HG03558 (cell line): ENCODE measurements around the gene KRTAP4-11.
"Not testable (repeated sequence)": the region's sequence is repeated elsewhere in the genome, so short reads cannot be mapped to it uniquely, and the experiment has no call there.

Experiments used
- ATAC-seq: cut with Tn5 transposase; IDR thresholded peaks from one replicate; pipeline ENCODE4 v1.9.1; 2021; ENCODE audit warnings: moderate number of reproducible peaks; ENCODE audit not compliant: unreplicated experiment; ENCODE audit errors: extremely low read depth

Gene KRTAP4-11

DNA sequence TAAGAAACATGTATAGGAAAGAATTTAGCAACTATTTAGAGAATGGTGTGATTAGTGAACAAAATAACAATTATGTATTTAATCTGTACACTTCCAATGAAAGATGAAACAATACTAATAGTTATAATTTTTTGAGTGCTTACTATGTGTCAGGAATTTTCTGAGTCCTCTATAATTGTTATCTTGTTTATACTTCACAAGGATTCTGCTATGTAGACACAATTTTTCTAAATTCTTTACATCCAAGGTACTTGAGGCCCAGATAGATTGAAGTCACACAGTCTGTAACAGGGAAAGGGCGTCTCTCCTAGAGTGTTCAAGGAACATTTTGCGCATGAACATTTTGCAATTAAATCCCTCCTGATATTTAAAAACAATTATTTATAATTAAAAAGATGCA, 6.9 kb upstream of the KRTAP4-11 start:
- no peak for ATAC-seq

DNA sequence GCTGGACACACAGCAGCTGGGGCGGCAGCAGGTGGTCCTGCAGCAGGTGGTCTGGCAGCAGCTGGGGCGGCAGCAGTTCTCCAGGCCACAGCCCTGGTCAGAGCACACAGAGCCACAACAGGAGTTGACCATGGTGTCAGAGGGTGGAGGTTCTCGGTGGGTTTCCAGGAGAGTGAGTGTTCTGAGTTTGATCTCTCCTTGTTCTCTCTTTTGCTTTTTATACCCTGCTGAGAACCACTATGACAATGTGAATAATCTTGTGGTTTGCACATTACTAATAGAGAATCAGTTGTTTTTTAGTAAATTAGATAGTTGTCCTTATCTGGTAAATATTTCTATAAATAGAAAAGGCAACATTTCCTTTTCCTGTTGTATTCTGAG, 5.8 kb upstream of the KRTAP4-11 start, which contains the start of gene KRTAP4-12:
Gene KRTAP4-12 (minus strand): TSS at position 192 of the 381 bp plus-strand sequence. CDS start 60 bp downstream, at position 132.
- ATAC-seq = not testable (repeated sequence)

DNA sequence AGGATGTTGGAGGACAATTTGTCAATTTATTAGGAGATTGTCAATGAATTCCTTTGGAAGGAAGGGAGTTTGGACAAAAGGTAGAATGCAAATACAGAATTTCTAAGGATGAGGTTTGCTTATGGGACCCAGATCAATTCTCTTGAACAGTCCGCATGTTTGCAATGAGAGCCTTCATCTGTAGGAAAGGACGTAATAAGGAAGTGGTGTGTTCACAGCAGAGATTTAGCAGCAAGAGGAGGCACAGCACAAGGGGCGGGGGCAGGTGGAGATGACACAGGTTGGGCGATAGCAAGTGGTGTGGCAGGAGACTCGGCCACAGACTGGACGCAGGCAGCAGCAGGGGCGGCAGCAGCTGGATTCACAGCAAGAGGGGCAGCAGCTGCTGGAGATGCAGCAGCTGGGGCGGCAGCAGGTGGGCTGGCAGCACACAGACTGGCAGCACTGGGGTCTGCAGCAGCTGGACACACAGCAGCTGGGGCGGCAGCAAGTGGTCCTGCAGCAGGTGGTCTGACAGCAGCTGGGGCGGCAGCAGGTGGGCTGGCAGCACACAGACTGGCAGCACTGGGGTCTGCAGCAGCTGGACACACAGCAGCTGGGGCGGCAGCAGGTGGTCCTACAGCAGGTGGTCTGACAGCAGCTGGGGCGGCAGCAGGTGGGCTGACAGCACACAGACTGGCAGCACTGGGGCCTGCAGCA, 5.3 kb upstream of the KRTAP4-11 start:
- not testable (repeated sequence) for ATAC-seq

DNA sequence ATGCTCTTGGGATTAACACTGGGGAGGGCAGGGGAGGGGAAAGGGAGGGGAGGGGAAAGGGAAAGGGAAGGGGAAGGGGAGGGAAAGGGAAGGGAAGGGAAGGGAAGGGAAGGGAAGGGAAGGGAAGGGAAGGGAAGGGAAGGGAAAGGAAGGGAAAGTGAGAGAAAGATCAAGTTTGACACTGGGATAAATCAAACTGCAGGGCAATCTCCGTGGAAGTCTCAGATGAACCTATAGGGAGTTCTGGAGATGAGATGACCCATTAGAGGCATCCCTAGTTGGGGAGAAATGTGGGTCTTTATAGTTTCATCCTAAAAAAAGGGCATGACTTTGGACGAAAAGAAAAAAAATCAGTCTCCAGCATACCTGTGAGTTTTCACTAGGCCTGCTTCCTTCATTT, 3.6 kb upstream of the KRTAP4-11 start:
- ATAC-seq = no peak

DNA sequence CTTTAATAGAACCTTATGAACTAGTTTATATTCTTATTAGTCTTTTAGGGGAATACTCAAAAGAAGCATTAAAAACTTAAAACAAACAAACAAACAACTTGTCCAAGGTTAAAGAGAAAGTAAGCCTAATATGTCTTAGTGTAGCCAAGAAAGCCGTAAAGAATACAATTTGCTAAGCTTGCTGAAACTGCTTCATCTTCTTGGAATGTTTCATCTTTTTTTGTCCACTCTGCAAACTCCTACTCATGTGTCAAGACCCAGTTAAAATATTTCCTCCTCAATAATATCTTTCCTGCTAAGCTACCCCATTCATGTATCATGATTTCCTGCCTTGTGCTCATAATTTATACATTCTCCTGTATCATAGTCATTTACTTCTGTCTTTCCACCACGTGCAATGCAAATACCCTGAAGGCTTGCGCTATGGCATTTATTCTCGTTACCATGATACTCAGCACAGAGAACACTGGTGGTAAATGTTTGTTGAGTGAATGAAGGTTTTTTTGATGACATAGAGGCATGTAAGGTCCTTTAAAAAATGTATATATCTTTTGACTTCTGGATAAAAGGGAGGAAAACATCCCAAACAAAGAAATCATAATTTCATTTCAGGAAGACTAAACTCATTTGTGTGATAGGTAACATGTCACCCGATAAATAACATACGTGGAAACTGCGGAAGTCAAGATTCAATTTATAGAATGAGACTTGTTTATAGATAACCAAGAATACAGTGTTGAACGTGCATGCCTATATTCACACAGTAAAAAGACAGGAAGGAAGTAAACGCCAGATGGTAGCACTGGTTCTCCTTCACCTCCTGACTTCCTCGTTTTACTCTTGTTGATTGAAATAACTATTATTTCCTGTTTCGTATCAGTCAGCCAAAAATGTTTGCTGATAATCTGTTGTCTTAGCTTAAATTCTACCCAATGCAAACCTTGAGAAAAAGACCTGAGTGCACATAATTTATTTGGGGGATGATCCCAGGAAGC, 1.8 kb upstream of the KRTAP4-11 start:
- ATAC-seq = not testable (repeated sequence)

DNA sequence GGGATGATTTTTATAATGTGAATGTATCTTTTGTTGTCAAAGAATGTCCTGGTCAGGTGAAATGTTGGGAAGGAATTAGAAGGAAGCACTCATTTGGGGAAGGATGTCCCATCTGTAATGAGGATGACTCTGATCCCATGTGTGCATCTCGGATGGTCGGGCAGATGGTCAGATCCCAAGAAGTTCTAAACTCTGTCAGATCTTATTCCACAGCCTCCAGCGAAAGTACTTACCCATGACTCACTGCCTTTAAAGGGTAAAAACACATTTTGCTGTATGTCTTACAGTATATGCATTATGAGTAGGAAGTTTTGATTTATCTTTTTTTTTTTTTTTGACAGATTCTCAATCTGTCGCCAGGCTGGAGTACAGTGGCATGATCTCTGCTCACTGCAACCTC, 548 bp upstream of the KRTAP4-11 start:
- no peak for ATAC-seq

DNA sequence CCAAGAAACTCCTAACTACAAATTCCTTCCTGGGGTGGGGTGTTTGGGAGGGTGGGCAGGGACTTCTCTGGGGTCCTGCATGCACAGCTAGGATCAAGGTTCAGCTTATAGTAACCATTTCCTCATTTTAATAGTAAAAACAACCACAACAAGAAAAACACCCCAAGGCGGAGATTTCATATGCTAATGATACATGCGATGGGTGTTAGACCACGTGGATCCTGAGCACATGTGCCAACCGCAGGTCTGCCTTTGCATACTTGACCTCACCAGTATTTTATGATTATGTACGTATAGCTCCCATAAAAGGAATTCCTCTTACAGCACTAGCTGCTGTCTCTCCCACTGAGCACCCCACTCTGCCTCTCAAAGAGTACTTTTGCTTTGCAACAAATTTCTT, 1.9 kb downstream of the KRTAP4-11 start:
- no peak for ATAC-seq

DNA sequence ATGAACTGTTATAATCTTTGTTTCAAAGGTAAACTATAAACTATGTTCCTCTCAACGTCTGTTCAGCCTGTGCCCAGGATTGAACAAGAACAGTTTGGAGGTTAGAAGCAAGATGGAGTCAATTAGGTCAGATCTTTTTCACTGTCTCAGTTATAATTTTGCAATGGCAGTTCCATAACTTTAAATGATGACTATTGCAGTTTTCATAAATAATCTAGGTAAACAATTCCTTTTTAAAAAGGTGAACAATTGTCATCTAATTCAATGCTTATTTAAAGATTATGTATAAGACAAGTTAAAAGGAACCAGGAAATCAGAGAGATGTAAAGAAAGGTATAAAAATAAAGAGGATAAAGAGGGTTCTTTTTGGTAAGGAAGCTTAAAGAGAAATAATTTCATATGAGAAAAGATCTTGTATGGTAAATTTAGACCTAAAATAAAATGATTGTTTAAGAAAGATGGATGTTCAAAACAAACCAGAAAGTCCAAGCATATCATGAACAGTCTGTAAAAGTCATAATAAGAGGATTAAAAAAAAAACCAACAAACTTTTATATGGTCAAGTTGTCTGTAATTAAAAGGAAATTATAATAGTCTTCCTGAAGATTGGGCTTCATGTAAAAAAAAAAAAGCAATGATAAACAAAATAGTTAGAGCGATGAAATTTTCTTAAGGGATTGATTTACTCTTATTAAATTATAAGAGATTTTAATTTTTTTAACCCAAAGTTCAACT, 6.9 kb downstream of the KRTAP4-11 start:
- no peak for ATAC-seq

DNA sequence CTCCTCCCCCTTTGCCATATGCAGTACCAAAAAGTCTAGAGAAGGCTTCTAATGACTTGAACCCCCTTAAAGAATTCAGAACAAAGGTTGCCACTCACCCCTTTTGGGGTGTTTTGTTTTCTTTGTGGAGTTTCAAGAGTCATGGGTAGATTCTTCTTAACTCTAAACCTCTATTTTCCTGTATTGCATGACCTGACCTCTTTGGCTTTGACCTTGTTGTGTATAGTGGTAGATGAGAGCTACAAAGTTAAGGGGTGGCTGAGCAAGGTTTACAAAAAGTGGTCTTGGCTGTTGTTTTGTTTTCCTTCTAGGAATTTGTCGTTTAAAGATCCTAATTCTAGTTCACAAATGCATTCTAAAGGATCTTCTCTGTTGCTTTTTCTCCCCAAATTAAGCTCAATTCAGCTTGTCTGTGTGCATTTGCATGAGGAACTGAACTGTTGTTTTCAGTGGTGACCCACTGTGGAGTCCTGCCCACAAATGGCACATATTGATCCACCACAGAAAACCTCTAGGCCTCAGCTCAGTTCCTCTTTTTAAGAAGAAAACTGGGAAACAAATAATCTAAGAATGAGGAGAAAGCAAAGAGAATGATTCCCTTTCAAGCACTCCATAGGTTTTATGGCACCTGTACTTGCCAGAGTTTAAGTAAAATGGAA, 9.3 kb downstream of the KRTAP4-11 start:
- not testable (repeated sequence) for ATAC-seq

DNA sequence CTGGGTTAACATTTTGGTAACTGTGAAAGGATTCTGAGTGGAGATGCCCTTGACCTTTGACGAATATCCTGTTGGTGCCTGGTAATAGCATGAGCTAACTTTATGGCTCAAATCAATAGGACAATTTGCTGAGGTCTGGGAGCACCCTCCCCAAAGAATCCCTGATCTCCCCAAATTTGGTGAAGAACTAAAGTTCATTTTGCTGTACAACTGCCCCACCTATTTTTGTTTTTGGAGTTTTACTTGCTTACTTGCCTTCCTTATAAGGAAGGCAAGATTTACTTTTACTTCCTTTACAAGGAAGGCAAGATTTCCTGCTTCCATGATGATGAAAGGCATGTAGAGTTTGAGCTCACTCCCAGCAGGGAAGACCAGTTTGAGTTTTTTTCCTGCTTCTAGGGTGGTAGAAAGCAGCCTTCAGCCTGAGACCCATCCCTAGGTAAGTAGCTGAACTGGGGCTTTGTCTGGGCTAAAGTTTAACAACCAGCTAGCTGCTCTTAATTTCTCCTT, 10.2 kb downstream of the KRTAP4-11 start:
- ATAC-seq = no peak

DNA sequence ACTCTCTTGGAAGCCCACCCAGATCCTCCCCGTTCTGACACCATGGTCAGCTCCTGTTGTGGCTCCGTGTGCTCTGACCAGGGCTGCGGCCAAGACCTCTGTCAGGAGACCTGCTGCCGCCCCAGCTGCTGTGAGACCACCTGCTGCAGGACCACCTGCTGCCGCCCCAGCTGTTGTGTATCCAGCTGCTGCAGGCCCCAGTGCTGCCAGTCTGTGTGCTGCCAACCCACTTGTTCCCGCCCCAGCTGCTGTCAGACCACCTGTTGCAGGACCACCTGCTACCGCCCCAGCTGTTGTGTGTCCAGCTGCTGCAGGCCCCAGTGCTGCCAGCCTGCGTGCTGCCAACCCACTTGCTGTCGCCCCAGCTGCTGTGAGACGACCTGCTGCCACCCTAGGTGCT, 12.8 kb downstream of the KRTAP4-11 start, which contains the start of gene KRTAP4-9:
Gene KRTAP4-9 (plus strand): TSS at position 43 of the 400 bp plus-strand sequence. CDS start 0 bp downstream, at position 43.
- not testable (repeated sequence) for ATAC-seq

DNA sequence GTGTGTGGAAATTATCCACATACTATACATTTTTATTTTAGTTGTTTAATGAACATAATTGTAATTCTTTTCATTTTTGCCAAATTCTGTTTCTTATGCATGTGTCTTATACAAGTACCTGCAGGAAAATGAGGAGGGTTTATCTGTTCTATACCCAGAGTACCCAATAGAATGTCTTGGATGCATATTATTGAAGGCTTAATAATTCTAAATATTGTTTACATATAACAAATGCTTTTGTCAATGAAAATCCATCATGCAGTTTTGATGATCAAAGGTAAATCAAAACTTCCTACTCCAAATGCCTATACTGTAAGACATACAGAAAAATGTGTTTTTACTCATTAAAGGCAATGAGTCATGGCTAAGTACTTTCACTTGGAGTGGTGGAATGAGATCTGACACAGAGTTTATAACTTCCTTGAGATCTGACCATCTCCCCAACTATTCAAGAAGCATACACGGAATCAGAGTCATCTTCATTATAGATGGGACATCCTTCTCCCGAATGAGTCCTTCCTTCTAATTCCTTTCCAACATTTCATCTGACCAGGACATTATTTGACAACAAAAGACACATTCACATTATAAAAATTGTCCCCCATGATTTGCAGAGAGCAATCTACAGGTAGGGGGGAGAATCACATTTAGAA, 13.7 kb downstream of the KRTAP4-11 start:
- ATAC-seq = not testable (repeated sequence)

DNA sequence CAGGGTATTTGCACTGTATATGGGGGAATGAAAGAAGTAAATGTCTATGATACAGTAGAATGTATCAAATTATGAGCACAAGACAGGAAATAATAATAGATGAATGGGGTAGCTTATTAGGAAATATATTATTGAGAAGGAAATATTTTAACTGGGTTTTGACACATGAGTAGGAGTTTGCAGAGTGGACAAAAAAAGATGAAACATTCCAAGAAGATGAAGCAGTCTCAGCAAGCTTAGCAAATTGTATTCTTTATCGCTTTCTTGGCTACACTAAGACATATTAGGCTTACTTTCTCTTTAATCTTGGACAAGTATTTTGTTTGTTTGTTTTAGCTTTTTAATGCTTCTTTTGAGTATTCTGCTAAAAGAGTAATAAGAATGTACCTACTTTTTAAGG, 14.3 kb downstream of the KRTAP4-11 start:
- no peak for ATAC-seq

DNA sequence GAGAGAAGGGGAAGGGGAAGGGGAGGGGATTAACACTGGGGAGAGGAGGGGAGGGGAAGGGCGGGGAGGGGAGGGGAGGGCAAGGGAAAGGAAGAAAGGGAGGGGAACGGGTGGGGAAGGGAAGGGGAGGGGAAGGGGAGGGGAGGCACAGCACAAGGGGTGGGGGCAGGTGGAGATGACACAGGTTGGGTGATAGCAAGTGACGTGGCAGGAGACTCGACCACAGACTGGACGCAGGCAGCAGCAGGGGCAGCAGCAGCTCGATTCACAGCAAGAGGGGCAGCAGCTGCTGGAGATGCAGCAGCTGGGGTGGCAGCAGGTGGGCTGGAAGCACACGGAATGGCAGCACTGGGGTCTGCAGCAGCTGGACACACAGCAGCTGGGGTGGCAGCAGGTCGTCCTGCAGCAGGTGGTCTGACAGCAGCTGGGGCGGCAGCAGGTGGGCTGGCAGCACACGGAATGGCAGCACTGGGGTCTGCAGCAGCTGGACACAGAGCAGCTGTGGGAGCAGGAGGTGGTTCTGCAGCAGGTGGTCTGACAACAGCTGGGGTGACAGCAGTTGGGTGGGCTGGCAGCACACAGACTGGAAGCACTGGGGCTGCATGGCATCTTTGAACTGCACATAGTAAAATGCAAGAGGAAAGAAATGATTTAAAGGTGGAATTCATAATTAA, 16.4 kb downstream of the KRTAP4-11 start, which contains the start of gene KRTAP4-16:
Gene KRTAP4-16 (minus strand): TSS at position 624 of the 674 bp plus-strand sequence. CDS start 0 bp downstream, at position 624.
- ATAC-seq = no peak

DNA sequence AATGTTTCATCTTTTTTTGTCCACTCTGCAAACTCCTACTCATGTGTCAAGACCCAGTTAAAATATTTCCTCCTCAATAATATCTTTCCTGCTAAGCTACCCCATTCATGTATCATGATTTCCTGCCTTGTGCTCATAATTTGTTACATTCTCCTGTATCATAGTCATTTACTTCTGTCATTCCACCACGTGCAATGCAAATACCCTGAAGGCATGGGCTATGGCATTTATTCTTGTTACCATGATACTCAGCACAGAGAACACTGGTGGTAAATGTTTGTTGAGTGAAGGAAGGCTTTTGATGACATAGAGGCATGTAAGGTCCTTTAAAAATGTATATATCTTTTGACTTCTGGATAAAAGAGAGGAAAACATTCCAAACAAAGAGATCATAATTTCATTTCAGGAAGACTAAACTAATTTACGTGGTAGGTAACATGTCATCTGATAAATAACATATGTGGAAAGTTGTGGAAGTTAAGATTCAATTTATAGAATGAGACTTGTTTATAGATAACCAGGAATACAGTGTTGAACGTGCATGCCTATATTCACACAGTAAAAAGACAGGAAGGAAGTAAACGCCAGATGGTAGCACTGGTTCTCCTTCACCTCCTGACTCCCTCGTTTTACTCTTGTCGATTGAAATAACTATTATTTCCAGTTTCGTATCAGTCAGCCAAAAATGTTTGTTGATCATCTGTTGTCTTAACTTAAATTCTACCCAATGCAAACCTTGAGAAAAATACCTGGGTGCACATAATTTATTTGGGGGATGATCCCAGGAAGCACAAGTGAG, 18.3 kb downstream of the KRTAP4-11 start:
- not testable (repeated sequence) for ATAC-seq

DNA sequence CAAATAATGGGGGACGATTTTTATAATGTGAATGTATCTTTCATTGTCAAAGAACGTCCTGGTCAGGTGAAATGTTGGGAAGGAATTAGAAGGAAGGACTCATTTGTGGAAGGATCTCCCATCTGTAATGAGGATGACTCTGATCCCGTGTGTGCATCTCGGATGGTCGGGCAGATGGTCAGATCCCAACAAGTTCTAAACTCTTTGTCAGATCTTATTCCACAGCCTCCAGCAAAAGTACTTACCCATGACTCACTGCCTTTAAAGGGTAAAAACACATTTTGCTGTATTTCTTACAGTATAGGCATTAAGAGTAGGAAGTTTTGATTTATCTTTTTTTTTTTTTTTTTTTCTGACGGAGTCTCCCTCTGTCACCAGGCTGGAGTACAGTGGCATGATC, 19.7 kb downstream of the KRTAP4-11 start:
- ATAC-seq = no peak

DNA sequence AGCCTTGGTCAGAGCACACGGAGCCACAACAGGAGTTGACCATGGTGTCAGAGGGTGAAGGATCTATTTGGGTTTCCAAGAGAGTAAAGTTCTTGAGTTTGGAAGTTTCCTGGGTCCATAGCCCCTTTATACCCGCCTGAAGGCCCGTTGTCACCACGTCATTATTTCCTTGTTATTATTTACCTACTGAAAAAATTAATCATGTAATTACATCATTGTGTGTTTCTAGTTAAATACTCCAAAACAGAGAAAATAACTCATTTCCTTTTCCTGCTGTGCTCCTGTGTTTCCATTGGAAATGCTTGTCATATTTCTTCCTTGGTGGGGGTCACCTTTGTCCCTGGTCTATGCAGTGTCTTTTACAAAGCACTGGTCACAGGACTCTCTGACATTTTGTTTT, 20.1 kb downstream of the KRTAP4-11 start, which contains the start of gene KRTAP4-8:
Gene KRTAP4-8 (minus strand): TSS at position 101 of the 400 bp plus-strand sequence. CDS start 58 bp downstream, at position 43.
- ATAC-seq = no peak
